WTC11 (cell line): ENCODE data around the gene KBTBD8. TPM values are rescaled to one million over a fixed set of nuclear protein-coding genes. Genes with fewer than 3 reads are reported as not detected.

ENCODE experiments used
- ATAC-seq: fragments of 200-7000 bp; cut with Tn5 transposase; 2 replicates; pipeline ENCODE4 v1.10.0; 2021; ENCODE audit warnings: mild to moderate bottlenecking, moderate library complexity
- CTCF ChIA-PET: fragments of 300-600 bp; sonication (Branson Sonifier 250); formaldehyde crosslinking; loops from one replicate; lab custom pipeline; 2021; ENCODE audit warnings: antibody characterized with exemption; lab: Charles Lee
- POLR2A ChIA-PET: fragments of 350-600 bp; sonication (Branson Sonifier 250); formaldehyde crosslinking; loops from one replicate; lab custom pipeline; 2021; ENCODE audit warnings: antibody characterized with exemption; lab: Charles Lee
- DNase-seq: peaks from one replicate; pipeline ENCODE4 v3.0.0; 2021; ENCODE audit warnings: low spot score
- H3K27ac Mint-ChIP-seq: 2 replicates; pipeline ENCODE4 v1.8.0; 2021; ENCODE audit warnings: mixed read lengths
- H3K27me3 Mint-ChIP-seq: 2 replicates; pipeline ENCODE4 v1.8.0; 2021; ENCODE audit warnings: low read depth, mild to moderate bottlenecking, moderate library complexity, mixed read lengths
- H3K36me3 Mint-ChIP-seq: 2 replicates; pipeline ENCODE4 v1.8.0; 2021; ENCODE audit warnings: mixed read lengths
- H3K4me1 Mint-ChIP-seq: 2 replicates; pipeline ENCODE4 v1.8.0; 2022; ENCODE audit warnings: mixed read lengths
- H3K4me3 Mint-ChIP-seq: 2 replicates; pipeline ENCODE4 v1.8.0; 2021; ENCODE audit warnings: mild to moderate bottlenecking, moderate library complexity, mixed read lengths
- H3K9me3 Mint-ChIP-seq: 2 replicates; pipeline ENCODE4 v1.8.0; 2021; ENCODE audit warnings: mixed read lengths
- ATF2 ChIP-seq: sonication (generic); formaldehyde crosslinking; IDR thresholded peaks from 2 replicates; pipeline ENCODE4 v1.8.1; 2022; ENCODE audit warnings: low read depth, missing genetic modification reagents, borderline replicate concordance
- CDX4 ChIP-seq: fragments of 250-450 bp; sonication (Bioruptor Pico); IDR thresholded peaks from 2 replicates; pipeline ENCODE4 v1.9.0; 2021; ENCODE audit warnings: moderate library complexity, mild to moderate bottlenecking, inconsistent platforms, borderline replicate concordance
- CREB1 ChIP-seq: sonication (generic); formaldehyde crosslinking; IDR thresholded peaks from 2 replicates; pipeline ENCODE4 v1.8.0; 2023; ENCODE audit warnings: mild to moderate bottlenecking, missing genetic modification reagents
- CTCF ChIP-seq: fragments of 200-600 bp; IDR thresholded peaks from 2 replicates; pipeline ENCODE4 v1.8.0; 2022; ENCODE audit warnings: antibody characterized with exemption
- EMX1 ChIP-seq: fragments of 250-450 bp; sonication (Bioruptor Pico); IDR thresholded peaks from 2 replicates; pipeline ENCODE4 v1.8.0; 2021; ENCODE audit warnings: mild to moderate bottlenecking
- ETV6 ChIP-seq: sonication (generic); formaldehyde crosslinking; IDR thresholded peaks from 2 replicates; pipeline ENCODE4 v1.8.1; 2022; ENCODE audit warnings: mild to moderate bottlenecking, missing genetic modification reagents
- FOXP1 ChIP-seq: sonication (generic); formaldehyde crosslinking; IDR thresholded peaks from 2 replicates; pipeline ENCODE4 v1.8.0; 2022; ENCODE audit warnings: missing genetic modification reagents, mild to moderate bottlenecking, moderate library complexity, borderline replicate concordance
- FOXP4 ChIP-seq: sonication (generic); formaldehyde crosslinking; IDR thresholded peaks from 2 replicates; pipeline ENCODE4 v1.8.0; 2022; ENCODE audit warnings: mild to moderate bottlenecking, missing genetic modification reagents
- GRHL2 ChIP-seq: fragments of 250-450 bp; sonication (Bioruptor Pico); IDR thresholded peaks from 2 replicates; pipeline ENCODE4 v1.8.0; 2022; ENCODE audit warnings: mild to moderate bottlenecking, moderate library complexity; ENCODE audit not compliant: insufficient replicate concordance, severe bottlenecking
- GTF2I ChIP-seq: fragments of 250-450 bp; sonication (Bioruptor Pico); conservative IDR thresholded peaks from 2 replicates; pipeline ENCODE4 v1.4.0; 2021; ENCODE audit warnings: mild to moderate bottlenecking
- IRF2 ChIP-seq: sonication (generic); formaldehyde crosslinking; IDR thresholded peaks from 2 replicates; pipeline ENCODE4 v1.8.0; 2022; ENCODE audit warnings: low read depth, missing genetic modification reagents, borderline replicate concordance
- JAZF1 ChIP-seq: fragments of 250-450 bp; sonication (Bioruptor Pico); IDR thresholded peaks from 2 replicates; pipeline ENCODE4 v1.9.0; 2021; ENCODE audit warnings: moderate library complexity, mild to moderate bottlenecking, inconsistent platforms
- NR1H2 ChIP-seq: sonication (generic); formaldehyde crosslinking; IDR thresholded peaks from 2 replicates; pipeline ENCODE4 v1.9.0; 2021; ENCODE audit warnings: mild to moderate bottlenecking, moderate library complexity, missing genetic modification reagents
- SOX15 ChIP-seq: fragments of 250-450 bp; sonication (Bioruptor Pico); IDR thresholded peaks from 2 replicates; pipeline ENCODE4 v1.9.0; 2021; ENCODE audit warnings: mild to moderate bottlenecking
- SP1 ChIP-seq: sonication (generic); formaldehyde crosslinking; conservative IDR thresholded peaks from 2 replicates; pipeline ENCODE4 v1.8.1; 2022; ENCODE audit warnings: missing genetic modification reagents
- TCF7 ChIP-seq: sonication (generic); formaldehyde crosslinking; IDR thresholded peaks from 2 replicates; pipeline ENCODE4 v1.8.0; 2022; ENCODE audit warnings: mild to moderate bottlenecking, low read depth, missing genetic modification reagents, moderate library complexity
- TEAD4 ChIP-seq: sonication (generic); formaldehyde crosslinking; IDR thresholded peaks from 2 replicates; pipeline ENCODE4 v1.8.0; 2022; ENCODE audit warnings: mild to moderate bottlenecking, missing genetic modification reagents
- USF1 ChIP-seq: sonication (generic); formaldehyde crosslinking; IDR thresholded peaks from 2 replicates; pipeline ENCODE4 v1.8.0; 2022; ENCODE audit warnings: mild to moderate bottlenecking, missing genetic modification reagents
- USF2 ChIP-seq: sonication (generic); formaldehyde crosslinking; IDR thresholded peaks from 2 replicates; pipeline ENCODE4 v1.8.1; 2023; ENCODE audit warnings: mild to moderate bottlenecking, missing genetic modification reagents, moderate library complexity
- ZBTB21 ChIP-seq: sonication (generic); formaldehyde crosslinking; IDR thresholded peaks from 2 replicates; pipeline ENCODE4 v1.8.1; 2023; ENCODE audit warnings: mild to moderate bottlenecking, missing genetic modification reagents, borderline replicate concordance
- ZNF219 ChIP-seq: sonication (generic); formaldehyde crosslinking; IDR thresholded peaks from 2 replicates; pipeline ENCODE4 v1.8.0; 2023; ENCODE audit warnings: missing genetic modification reagents, mild to moderate bottlenecking, borderline replicate concordance
- ZNF232 ChIP-seq: sonication (generic); formaldehyde crosslinking; IDR thresholded peaks from 2 replicates; pipeline ENCODE4 v1.8.0; 2022; ENCODE audit warnings: mild to moderate bottlenecking, missing genetic modification reagents
- ZNF423 ChIP-seq: fragments of 250-450 bp; sonication (Bioruptor Pico); IDR thresholded peaks from 2 replicates; pipeline ENCODE4 v2.1.2; 2022; ENCODE audit warnings: mild to moderate bottlenecking, moderate library complexity
- ZNF425 ChIP-seq: fragments of 250-450 bp; sonication (Bioruptor Pico); conservative IDR thresholded peaks from 2 replicates; pipeline ENCODE4 v1.9.0; 2021; ENCODE audit warnings: mild to moderate bottlenecking
- ZNF671 ChIP-seq: fragments of 250-450 bp; sonication (Bioruptor Pico); IDR thresholded peaks from 2 replicates; pipeline ENCODE4 v1.8.0; 2021; ENCODE audit warnings: mild to moderate bottlenecking
- ZSCAN18 ChIP-seq: fragments of 250-450 bp; sonication (Bioruptor Pico); IDR thresholded peaks from 2 replicates; pipeline ENCODE4 v2.1.2; 2022; ENCODE audit warnings: mild to moderate bottlenecking, moderate library complexity
- total RNA-seq: library from RNA; stranded (reverse); gene quantifications from 3 replicates; pipeline ENCODE4 v1.2.3, GENCODE V29; 2021

KBTBD8 gene
- total RNA-seq, 1 experiment from 2014 or later = 15.0 TPM

- Mint-ChIP-seq H3K36me3 (no peaks in the 10 kb centered on the region), H3K9me3 (peaks cover 16% of the 10 kb centered on the region), H3K27me3 (0 out of 2 replicates have a peak, but pooled peaks cover 5% of the 10 kb centered on the region), H3K4me3 (no peak overlapping the region), H3K27ac (no peak overlapping the region), H3K4me1 (peaks cover 23% of the 10 kb centered on the region)
- ChIA-PET POLR2A (no interaction called here), CTCF (no interaction called here)
- ATAC-seq (no peak), DNase-seq (no peak)
- TF ChIP-seq GRHL2 (CRISPR knock-in tag) = no peak
- no peak for TF ChIP-seq TCF7
- TF ChIP-seq ZNF425 = no peak
- TF ChIP-seq ETV6 (CRISPR knock-in tag) = no peak
- TF ChIP-seq ZNF219 (CRISPR knock-in tag) = no peak
- TF ChIP-seq GTF2I (CRISPR knock-in tag) = no peak
- no peak for TF ChIP-seq NR1H2 (CRISPR knock-in tag)
- TF ChIP-seq CTCF = no peak
- no peak for TF ChIP-seq SOX15 (CRISPR knock-in tag)
- TF ChIP-seq USF2 (CRISPR knock-in tag) = no peak
- TF ChIP-seq EMX1 (CRISPR knock-in tag) = no peak
- no peak for TF ChIP-seq ZNF232 (CRISPR knock-in tag)
Measured at GRCh38 chr3:66994588-66994987, 3.5 kb upstream of the KBTBD8 start.

GRCh38 chr3:66996696-66997095 lies 1.4 kb upstream of the KBTBD8 start:
- ChIA-PET POLR2A (no interaction called here), CTCF (no interaction called here)
- Mint-ChIP-seq H3K4me3 (no peak overlapping the region), H3K36me3 (no peaks in the 10 kb centered on the region), H3K27ac (no peak overlapping the region), H3K9me3 (peaks cover 8% of the 10 kb centered on the region), H3K27me3 (0 out of 2 replicates have a peak, but pooled peaks cover 5% of the 10 kb centered on the region), H3K4me1 (peaks cover 17% of the 10 kb centered on the region)
- no peak for DNase-seq
- ATAC-seq = no peak
- no peak for TF ChIP-seq ATF2 (CRISPR knock-in tag)
- TF ChIP-seq IRF2 (CRISPR knock-in tag) = no peak
- TF ChIP-seq CDX4 = no peak
- TF ChIP-seq ZNF671 = no peak
- TF ChIP-seq CREB1 (CRISPR knock-in tag) = no peak
- TF ChIP-seq SP1 (CRISPR knock-in tag) = no peak
- no peak for TF ChIP-seq FOXP4
- no peak for TF ChIP-seq ZNF219 (CRISPR knock-in tag)
- no peak for TF ChIP-seq ZSCAN18 (CRISPR knock-in tag)
- TF ChIP-seq FOXP1 (CRISPR knock-in tag) = no peak
- no peak for TF ChIP-seq ZBTB21 (CRISPR knock-in tag)
- no peak for TF ChIP-seq ZNF423 (CRISPR knock-in tag)
- TF ChIP-seq TEAD4 (CRISPR knock-in tag) = no peak
- TF ChIP-seq USF1 = no peak
- no peak for TF ChIP-seq ZNF232 (CRISPR knock-in tag)
- no peak for TF ChIP-seq JAZF1 (CRISPR knock-in tag)
